ENCODE data around the gene TEX264.

Gene TEX264

GRCh38 chr3:51692980-51693395, 21.9 kb downstream of the TEX264 start:
- DNase-seq (ENCODE audit: low read depth, low spot score): no peak

DNA sequence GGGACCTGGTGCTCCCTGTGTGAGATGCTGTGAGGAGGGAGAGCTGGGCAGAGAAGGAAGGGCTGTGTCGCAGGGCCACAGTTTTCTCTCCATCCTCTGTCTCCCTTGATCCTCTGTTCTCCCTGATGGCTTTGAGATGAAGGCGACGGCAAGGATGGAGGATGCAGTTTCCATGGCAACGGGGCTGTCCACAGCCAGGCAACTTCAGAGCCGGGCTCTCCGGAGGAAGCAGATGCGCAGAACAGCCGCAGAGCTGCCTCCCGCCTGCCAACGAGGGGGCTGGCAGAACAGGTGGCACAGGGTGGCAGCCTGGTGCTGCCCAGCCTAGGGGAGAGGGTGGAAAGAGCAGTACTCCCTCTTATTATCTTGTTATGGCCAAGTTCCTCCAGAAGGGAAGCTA, 25.9 kb downstream of the TEX264 start:
- no peak for DNase-seq (ENCODE audit: low read depth, low spot score)

- no peak for DNase-seq (ENCODE audit: low read depth, low spot score)
Measured at GRCh38 chr3:51698209-51698608, 27.2 kb downstream of the TEX264 start.

GRCh38 chr3:51700403-51700802, 29.4 kb downstream of the TEX264 start:
- DNase-seq (ENCODE audit: low read depth, low spot score): no peak

GRCh38 chr3:51702156-51702555, 31.1 kb downstream of the TEX264 start:
- DNase-seq (ENCODE audit: low read depth, low spot score): no peak

GRCh38 chr3:51703068-51703760, 32.2 kb downstream of the TEX264 start:
- no peak for DNase-seq (ENCODE audit: low read depth, low spot score)

GRCh38 chr3:51703761-51704510, 32.9 kb downstream of the TEX264 start:
- DNase-seq (ENCODE audit: low read depth, low spot score): no peak

DNA sequence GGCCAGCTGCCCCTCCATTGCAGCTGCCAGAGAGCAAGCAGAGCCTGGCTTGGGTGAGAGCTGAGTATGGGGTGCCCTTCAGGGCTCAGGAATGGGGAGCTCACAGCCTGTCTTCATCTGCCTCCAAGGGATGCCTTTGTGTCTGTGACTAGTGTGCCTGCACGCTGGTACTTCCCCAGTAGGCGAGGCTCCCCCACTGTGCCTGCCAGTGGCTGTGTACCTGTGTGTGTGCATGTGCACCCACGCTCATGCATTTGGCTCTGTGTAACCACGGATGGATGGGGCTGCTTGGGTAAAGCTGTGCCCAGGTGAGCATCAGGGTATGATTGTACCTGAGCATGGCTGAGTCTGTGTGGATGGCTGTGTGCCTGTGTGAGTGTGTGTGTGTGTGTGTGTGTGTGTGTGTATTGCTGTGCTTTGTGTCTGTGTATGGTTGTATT, 33.5 kb downstream of the TEX264 start:
- DNase-seq (ENCODE audit: low read depth, low spot score): no peak

GRCh38 chr3:51705276-51706020, 34.4 kb downstream of the TEX264 start:
- no peak for DNase-seq (ENCODE audit: low read depth, low spot score)

- DNase-seq (ENCODE audit: low read depth, low spot score): no peak
Measured at GRCh38 chr3:51706021-51706485, 35.0 kb downstream of the TEX264 start.

DNA sequence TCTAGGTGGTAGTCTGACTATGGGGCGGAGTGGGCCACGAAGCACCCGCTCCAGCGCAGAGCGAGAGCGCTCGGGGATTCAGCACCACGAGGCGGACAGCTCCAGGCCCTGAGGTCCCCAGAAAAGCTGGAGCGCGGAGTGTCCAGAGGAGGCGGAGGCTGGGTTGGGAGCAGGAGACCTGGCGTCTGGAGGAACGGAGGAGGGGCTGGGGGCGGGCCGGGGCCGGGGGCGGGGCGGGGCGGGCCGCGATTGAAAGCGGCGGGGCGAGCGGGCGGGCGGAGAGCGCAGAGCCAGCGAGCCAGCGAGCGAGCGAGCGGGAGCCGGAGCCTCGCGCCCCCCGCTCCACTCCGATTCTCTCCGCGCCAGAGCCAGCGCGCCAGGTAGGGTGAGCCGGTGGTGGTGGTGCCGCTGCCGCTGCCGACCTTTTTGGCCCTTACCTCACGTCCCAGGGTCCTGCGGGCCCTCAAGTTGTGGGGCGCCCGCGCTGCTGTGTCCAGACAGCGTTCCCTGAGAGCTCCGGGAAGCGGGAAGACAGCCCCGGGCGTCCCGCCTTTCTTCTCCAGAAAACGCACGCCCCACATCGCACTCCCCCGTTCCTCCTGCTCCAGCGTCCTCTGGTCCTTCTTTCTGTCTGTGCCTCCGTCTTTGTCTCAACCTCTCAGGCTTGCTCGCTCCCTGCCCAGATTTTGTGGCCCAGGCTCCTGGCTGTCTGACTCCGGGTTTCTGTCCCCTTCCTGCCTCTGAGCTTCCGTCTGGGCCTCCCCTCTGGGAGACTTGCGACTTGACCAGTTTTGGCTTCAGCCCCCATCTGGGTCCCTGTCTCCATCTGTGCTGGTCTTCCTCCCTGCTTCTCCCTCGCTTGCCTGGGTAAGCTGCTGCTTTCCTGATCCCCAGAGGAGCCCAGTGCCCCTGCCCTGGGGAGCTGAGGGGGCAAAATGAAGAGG, 36.0 kb downstream of the TEX264 start, which contains the start of gene GRM2:
Gene GRM2, plus strand, starts transcription at position 281 of the 944 bp plus-strand sequence. CDS start 1,916 bp downstream, outside the sequence.
- no peak for DNase-seq (ENCODE audit: low read depth, low spot score)

DNA sequence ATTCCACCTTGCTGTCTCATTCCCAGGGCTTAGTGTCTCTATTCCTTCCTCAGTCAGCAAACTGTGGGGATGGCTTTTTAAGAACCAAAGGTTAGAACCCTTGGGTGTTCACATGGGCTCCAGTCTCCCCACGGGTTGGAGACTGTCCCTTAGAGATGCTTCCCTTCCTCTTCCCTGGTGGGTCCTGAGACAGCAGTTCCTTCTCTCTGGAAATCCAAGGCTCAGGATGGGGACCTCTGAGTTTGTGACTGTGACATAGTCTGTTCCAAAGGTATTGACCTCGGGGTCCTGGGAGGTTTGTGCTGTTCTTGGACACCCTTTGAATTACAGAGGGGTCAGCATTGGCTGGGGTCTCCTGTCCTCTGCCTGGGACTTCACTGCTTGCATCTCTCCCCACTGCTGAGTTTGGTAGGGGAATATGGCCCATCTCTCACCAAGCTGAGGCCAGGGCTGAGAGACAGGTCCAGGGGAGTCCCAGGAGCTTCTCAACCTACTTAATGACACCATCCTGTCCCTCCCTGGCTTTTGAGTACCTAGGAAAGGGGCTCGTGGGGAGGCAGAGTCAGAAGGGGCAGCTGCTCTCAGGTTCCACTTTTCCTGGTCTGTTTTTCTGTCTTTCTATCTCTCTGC, 37.3 kb downstream of the TEX264 start:
- no peak for DNase-seq (ENCODE audit: low read depth, low spot score)

DNA sequence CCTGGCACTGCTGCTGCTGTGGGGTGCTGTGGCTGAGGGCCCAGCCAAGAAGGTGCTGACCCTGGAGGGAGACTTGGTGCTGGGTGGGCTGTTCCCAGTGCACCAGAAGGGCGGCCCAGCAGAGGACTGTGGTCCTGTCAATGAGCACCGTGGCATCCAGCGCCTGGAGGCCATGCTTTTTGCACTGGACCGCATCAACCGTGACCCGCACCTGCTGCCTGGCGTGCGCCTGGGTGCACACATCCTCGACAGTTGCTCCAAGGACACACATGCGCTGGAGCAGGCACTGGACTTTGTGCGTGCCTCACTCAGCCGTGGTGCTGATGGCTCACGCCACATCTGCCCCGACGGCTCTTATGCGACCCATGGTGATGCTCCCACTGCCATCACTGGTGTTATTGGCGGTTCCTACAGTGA, 38.0 kb downstream of the TEX264 start:
- no peak for DNase-seq (ENCODE audit: low read depth, low spot score)

DNA sequence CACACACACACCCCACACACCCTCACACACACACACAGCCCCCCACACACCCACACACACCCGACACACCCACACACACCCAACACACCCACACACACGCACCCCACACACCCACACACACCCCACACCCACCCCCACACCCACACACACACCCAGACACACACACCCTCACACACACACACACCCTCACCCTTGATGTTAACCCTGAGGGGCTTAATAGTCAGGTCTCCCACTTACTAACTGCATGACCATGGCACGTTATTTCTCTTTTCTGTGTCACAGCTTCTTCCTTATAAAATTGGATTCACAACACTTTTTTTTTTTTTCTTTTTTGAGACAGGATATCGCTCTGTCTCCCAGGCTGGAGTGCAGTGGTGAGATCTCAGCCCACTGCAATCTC, 38.6 kb downstream of the TEX264 start:
- DNase-seq (ENCODE audit: low read depth, low spot score): no peak

GRCh38 chr3:51710631-51711351, 39.7 kb downstream of the TEX264 start:
- no peak for DNase-seq (ENCODE audit: low read depth, low spot score)

DNA sequence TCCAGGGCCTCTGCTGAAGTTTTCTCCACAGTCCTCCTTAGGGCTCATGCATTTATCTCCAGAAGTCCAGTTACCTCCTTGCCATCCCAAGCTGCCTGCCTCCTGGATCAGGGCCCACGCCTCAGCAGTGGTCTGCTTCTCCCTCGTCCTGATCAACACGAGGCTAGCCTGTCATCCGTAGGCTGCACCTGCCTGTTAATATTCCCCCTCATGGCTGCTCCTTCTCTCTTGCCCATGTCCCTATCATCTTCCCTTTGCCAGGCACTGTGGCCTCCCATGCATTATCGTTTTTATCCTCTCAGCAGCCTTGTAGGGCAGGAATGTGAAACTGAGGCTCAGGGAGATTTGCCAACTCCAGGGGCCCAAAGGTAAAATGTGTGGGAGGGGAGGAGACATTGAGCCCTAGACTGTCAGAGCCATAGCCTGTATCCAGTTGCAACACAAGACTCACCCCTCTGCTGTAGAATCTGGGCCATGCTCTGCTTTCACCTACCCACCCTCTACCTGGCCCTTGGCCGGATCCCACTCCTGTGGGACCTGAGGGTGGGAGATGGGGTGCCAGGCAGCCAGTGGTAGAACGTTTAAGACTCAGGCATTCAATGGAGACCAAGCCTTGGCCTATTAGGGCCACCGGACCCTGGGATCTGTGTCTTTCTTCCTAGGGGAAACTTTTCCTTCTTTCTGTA, 40.4 kb downstream of the TEX264 start:
- DNase-seq (ENCODE audit: low read depth, low spot score): no peak

- DNase-seq (ENCODE audit: low read depth, low spot score): no peak
Measured at GRCh38 chr3:51712038-51712420, 41.0 kb downstream of the TEX264 start.

DNA sequence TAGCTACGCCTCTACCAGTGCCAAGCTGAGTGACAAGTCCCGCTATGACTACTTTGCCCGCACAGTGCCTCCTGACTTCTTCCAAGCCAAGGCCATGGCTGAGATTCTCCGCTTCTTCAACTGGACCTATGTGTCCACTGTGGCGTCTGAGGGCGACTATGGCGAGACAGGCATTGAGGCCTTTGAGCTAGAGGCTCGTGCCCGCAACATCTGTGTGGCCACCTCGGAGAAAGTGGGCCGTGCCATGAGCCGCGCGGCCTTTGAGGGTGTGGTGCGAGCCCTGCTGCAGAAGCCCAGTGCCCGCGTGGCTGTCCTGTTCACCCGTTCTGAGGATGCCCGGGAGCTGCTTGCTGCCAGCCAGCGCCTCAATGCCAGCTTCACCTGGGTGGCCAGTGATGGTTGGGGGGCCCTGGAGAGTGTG, 41.5 kb downstream of the TEX264 start:
- DNase-seq (ENCODE audit: low read depth, low spot score): no peak

GRCh38 chr3:51712963-51713362, 41.9 kb downstream of the TEX264 start:
- DNase-seq (ENCODE audit: low read depth, low spot score): no peak

All from activated naive CD8-positive, alpha-beta T cell treated with anti-CD3 and anti-CD28 coated beads, Interleukin-2, amount 50 U/mL, for 16 hours (primary cell).